Vagina (tissue), 2 donors: ENCODE data around the gene KRTAP5-7.
"Not testable (repeated sequence)": the region's sequence is repeated elsewhere in the genome, so short reads cannot be mapped to it uniquely, and the experiment has no call there.

Source experiments
- POLR2A ChIP-seq, 2 donors: fragments of 450-650 bp; IDR thresholded peaks; one replicate each; pipeline ENCODE4 v1.6.1; 2017; ENCODE audit warnings: antibody characterized with exemption in 2 of 2, mild to moderate bottlenecking in 2 of 2, moderate library complexity in 2 of 2
- TF ChIP-seq, protein P1 (sequence below), 3 experiments: fragments of 450-650 bp in 2 of 3; fragments of 200-600 bp in 1 of 3; sonication (generic) in 1 of 3; IDR thresholded peaks; one replicate each; pipeline ENCODE4 v1.5.1; 2017 to 2019; ENCODE audit warnings: antibody characterized with exemption in 3 of 3, mild to moderate bottlenecking in 2 of 3, moderate library complexity in 2 of 3

DNA sequence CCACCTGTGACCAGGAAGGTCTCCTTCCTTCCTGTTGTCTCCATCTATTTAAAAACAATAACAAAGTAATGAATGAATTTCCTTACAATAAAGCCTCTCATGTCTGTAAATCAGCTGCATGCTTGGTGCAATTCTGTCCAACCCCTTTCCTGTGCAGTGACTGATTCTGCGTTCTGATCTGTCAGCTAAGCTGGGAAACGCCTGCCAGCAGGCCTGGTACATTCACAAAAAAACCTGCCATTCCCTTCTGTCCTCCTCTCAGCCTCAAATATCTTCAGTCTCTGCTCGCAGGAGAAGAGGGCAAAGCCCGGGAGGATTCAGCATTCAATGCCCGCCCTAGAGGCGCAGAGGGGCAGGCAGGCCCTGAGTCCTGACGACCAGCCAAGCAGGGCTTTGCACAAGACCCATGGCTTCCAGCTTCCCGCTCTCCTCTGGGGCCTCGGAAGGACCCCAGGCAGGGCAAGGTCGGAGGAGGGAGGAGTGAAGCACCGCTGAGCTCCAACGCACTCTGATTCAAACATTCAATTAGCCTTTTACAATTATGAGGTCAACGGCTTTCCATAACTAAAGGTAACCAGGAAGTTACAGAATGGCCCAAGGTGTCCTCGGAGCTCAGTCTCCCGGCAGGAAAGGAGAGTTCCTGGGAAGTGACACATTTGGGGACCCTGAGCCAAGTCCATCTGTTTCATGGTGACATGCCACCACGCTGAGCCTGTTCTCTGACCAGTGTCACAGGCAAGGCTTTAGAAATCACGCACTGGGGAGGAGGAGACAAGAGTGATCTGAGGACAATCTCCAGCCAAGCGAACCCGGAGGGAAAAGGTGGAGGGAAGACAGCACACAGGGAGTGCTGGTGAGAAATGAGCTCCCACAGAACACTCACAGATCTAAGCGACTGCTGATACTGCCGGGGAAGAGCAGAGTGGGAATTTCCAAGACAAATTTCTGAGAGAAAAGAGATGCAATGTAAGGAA lies 39.8 kb downstream of the KRTAP5-7 start:
- TF ChIP-seq, protein P1, sequence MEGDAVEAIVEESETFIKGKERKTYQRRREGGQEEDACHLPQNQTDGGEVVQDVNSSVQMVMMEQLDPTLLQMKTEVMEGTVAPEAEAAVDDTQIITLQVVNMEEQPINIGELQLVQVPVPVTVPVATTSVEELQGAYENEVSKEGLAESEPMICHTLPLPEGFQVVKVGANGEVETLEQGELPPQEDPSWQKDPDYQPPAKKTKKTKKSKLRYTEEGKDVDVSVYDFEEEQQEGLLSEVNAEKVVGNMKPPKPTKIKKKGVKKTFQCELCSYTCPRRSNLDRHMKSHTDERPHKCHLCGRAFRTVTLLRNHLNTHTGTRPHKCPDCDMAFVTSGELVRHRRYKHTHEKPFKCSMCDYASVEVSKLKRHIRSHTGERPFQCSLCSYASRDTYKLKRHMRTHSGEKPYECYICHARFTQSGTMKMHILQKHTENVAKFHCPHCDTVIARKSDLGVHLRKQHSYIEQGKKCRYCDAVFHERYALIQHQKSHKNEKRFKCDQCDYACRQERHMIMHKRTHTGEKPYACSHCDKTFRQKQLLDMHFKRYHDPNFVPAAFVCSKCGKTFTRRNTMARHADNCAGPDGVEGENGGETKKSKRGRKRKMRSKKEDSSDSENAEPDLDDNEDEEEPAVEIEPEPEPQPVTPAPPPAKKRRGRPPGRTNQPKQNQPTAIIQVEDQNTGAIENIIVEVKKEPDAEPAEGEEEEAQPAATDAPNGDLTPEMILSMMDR (IDR thresholded peaks at IDR 0.05): not testable (repeated sequence)
- not testable (repeated sequence) for TF ChIP-seq POLR2A (IDR thresholded peaks at IDR 0.05)
